GM12878 (cell line): Measurements from ENCODE around the gene PDXDC1. TPM values are rescaled to one million over a fixed set of nuclear protein-coding genes. Genes with fewer than 3 reads are reported as not detected.

Experiments used
- ATAC-seq: fragments of 200-7000 bp; cut with Tn5 transposase; 3 replicates; pipeline ENCODE4 v1.9.1; 2020; ENCODE audit warnings: mild to moderate bottlenecking, moderate library complexity
- BruUV-seq: library from RNA; stranded (reverse); fragments of 400-500 nt; replicated peaks from 2 replicates; lab custom pipeline; 2021; lab: Mats Ljungman, UMichigan
- CTCF ChIA-PET: fragments of 300-600 bp; sonication (Branson Sonifier 250); formaldehyde crosslinking; extraction: SDS; loops from one replicate; lab custom pipeline; 2021; ENCODE audit warnings: inconsistent platforms; lab: Yijun Ruan, JAX
- POLR2A ChIA-PET: fragments of 350-600 bp; formaldehyde crosslinking; extraction: SDS; loops from one replicate; lab custom pipeline; 2021; ENCODE audit warnings: inconsistent platforms; lab: Charles Lee
- RAD21 ChIA-PET: fragments of 300-600 bp; sonication (Branson Sonifier 250); formaldehyde crosslinking; loops from one replicate; lab custom pipeline; 2023; ENCODE audit warnings: antibody characterized with exemption; ENCODE audit not compliant: unreplicated experiment; lab: Charles Lee
- SMC1A ChIA-PET: fragments of 300-600 bp; sonication (Branson Sonifier 250); formaldehyde crosslinking; loops from one replicate; lab custom pipeline; 2023; ENCODE audit not compliant: unreplicated experiment, uncharacterized antibody; lab: Charles Lee
- DNase-seq: peaks from one replicate; pipeline ENCODE4 v3.0.0-alpha.2; 2011; ENCODE audit warnings: low read depth, low spot score
- FAIRE-seq: peaks from 3 replicates; lab custom pipeline; 2011; peaks lifted over from hg19 to GRCh38; lab: Jason Lieb, UNC
- H2AFZ ChIP-seq: 2 replicates; pipeline ENCODE4 v1.6.0; 2011; ENCODE audit warnings: low read depth, low read length, control low read depth; ENCODE audit not compliant: control insufficient read depth
- H3K27ac ChIP-seq: 2 replicates; pipeline ENCODE4 v1.5.1; 2011; ENCODE audit warnings: control low read depth; ENCODE audit not compliant: control insufficient read depth, insufficient read depth
- H3K27me3 ChIP-seq, 2 experiments: replicated peaks in 1 of 2; 2 replicates each; pipeline versions ENCODE4 v1.6.0 to v1.6.1; 2011; ENCODE audit warnings: low read length in 1 of 2; ENCODE audit not compliant: control insufficient read depth in 2 of 2, insufficient read depth in 2 of 2
- H3K36me3 ChIP-seq, 2 experiments: 2 replicates each; pipeline ENCODE4 v1.5.1; 2011; ENCODE audit warnings: low read length in 1 of 2; ENCODE audit not compliant: control insufficient read depth in 2 of 2, insufficient read depth in 2 of 2
- H3K4me1 ChIP-seq: 2 replicates; pipeline ENCODE4 v1.6.1; 2011; ENCODE audit warnings: mild to moderate bottlenecking, low read length, moderate library complexity, mixed read lengths; ENCODE audit not compliant: control insufficient read depth, insufficient read depth
- H3K4me2 ChIP-seq: 2 replicates; pipeline ENCODE4 v1.6.0; 2011; ENCODE audit warnings: control low read depth; ENCODE audit not compliant: control insufficient read depth, insufficient read depth
- H3K4me3 ChIP-seq: fragments of 200-600 bp; sonication (generic); 2 replicates; pipeline ENCODE4 v1.5.1; 2016
- H3K79me2 ChIP-seq: 2 replicates; pipeline ENCODE4 v1.6.0; 2011; ENCODE audit warnings: low read length; ENCODE audit not compliant: control insufficient read depth, insufficient read depth
- H3K9ac ChIP-seq: 2 replicates; pipeline ENCODE4 v1.8.0; 2011; ENCODE audit warnings: low read length, control low read depth, mixed read lengths; ENCODE audit not compliant: control insufficient read depth, insufficient read depth
- H3K9me3 ChIP-seq: replicated peaks from 3 replicates; pipeline ENCODE4 v1.5.1; 2011; ENCODE audit warnings: mild to moderate bottlenecking, low read length; ENCODE audit not compliant: control insufficient read depth, insufficient read depth
- H4K20me1 ChIP-seq: 2 replicates; pipeline ENCODE4 v1.6.0; 2011; ENCODE audit not compliant: control insufficient read depth, insufficient read depth
- BCL3 ChIP-seq: IDR thresholded peaks from 2 replicates; pipeline ENCODE4 v1.6.1; 2011; ENCODE audit warnings: borderline replicate concordance, low read depth, mild to moderate bottlenecking, moderate library complexity, low read length; ENCODE audit not compliant: insufficient read depth, poor library complexity, severe bottlenecking
- BCLAF1 ChIP-seq: fragments of 450-650 bp; IDR thresholded peaks from 2 replicates; pipeline ENCODE4 v1.6.1; 2017; ENCODE audit warnings: antibody characterized with exemption, mild to moderate bottlenecking, moderate library complexity
- CHD2 ChIP-seq: IDR thresholded peaks from 2 replicates; pipeline ENCODE4 v1.6.1; 2011; ENCODE audit warnings: low read depth, low read length, improper control_type of control experiment, borderline replicate concordance
- CREB1 ChIP-seq: IDR thresholded peaks from 2 replicates; pipeline ENCODE4 v1.6.1; 2012; ENCODE audit warnings: low read depth, mild to moderate bottlenecking, inconsistent platforms
- FOXM1 ChIP-seq: IDR thresholded peaks from 2 replicates; pipeline ENCODE4 v1.6.1; 2012; ENCODE audit warnings: low read depth, mild to moderate bottlenecking, inconsistent platforms, low read length, moderate library complexity
- MAX ChIP-seq: IDR thresholded peaks from 2 replicates; pipeline ENCODE4 v1.6.1; 2012; ENCODE audit warnings: low read depth, low read length, improper control_type of control experiment
- NFYB ChIP-seq: IDR thresholded peaks from 2 replicates; pipeline ENCODE4 v1.6.1; 2011; ENCODE audit warnings: low read depth, mild to moderate bottlenecking, low read length, improper control_type of control experiment, moderate library complexity; ENCODE audit not compliant: insufficient read depth
- POLR2A ChIP-seq: IDR thresholded peaks from 2 replicates; pipeline ENCODE4 v1.6.1; 2011; ENCODE audit warnings: low read depth, mild to moderate bottlenecking, low read length
- RCOR1 ChIP-seq: conservative IDR thresholded peaks from 2 replicates; pipeline ENCODE4 v1.6.1; 2012; ENCODE audit warnings: low read depth, low read length, improper control_type of control experiment
- STAT1 ChIP-seq: fragments of 450-650 bp; conservative IDR thresholded peaks from 2 replicates; pipeline ENCODE4 v1.6.1; 2014; ENCODE audit warnings: antibody characterized with exemption, mild to moderate bottlenecking
- USF2 ChIP-seq: IDR thresholded peaks from 2 replicates; pipeline ENCODE4 v1.6.1; 2011; ENCODE audit warnings: low read depth, low read length, improper control_type of control experiment, borderline replicate concordance
- ZNF217 ChIP-seq: fragments of 450-650 bp; IDR thresholded peaks from 2 replicates; pipeline ENCODE4 v1.6.1; 2017; ENCODE audit warnings: antibody characterized with exemption, mild to moderate bottlenecking
- WGBS: methylation state at CpG from one replicate; pipeline ENCODE4 v1.1.6; 2016; ENCODE audit warnings: low lambda C conversion rate; ENCODE audit not compliant: insufficient replicate concordance, insufficient coverage; ENCODE audit errors: missing lambda C conversion rate; 5-methylcytosine and 5-hydroxymethylcytosine counted together
- in situ Hi-C: fragments of 300-500 bp; cut with MboI; formaldehyde crosslinking; loops from 9 replicates; pipeline ENCODE4 v1.14.3; 2018; ENCODE audit warnings: mixed read lengths
- intact Hi-C: fragments of 100-400 bp; cut with micrococcal nuclease; formaldehyde crosslinking; loops from one replicate; pipeline ENCODE4 v1.14.2; 2022; ENCODE audit not compliant: unreplicated experiment
- polyA plus RNA-seq, 11 experiments: library from polyadenylated mRNA; depleted of rRNA in 4 of 11; unstranded in 6 of 11; stranded (reverse) in 5 of 11; fragments of >200 nt; fragmentation: Nextera tagmentation in 4 of 11; fragmentation: Illumina TruSeq in 1 of 11; extraction: Ambion mirVana in 4 of 11; extraction: Trizol in 1 of 11; gene quantifications; 1 replicate in 1 of 11; 2 replicates in 10 of 11; pipeline versions ENCODE4 v1.2.1 to v1.2.3, GENCODE V29; 2011 to 2016; ENCODE audit warnings: inconsistent platforms in 2 of 11, missing spikeins in 2 of 11, low read depth in 1 of 11
- total RNA-seq, 4 experiments: library from RNA; depleted of rRNA in 3 of 4; stranded (reverse); fragments of >200 nt in 3 of 4; fragmentation: Illumina TruSeq in 1 of 4; extraction: Trizol in 1 of 4; gene quantifications; 2 replicates each; pipeline versions ENCODE4 v1.2.1 to v1.2.3, GENCODE V29; 2013 to 2021

PDXDC1 gene
- total and polyA plus RNA-seq, 10 of the 15 experiments (the other 5 are each of a cell fraction or from before 2014, with no cell fraction given) = 6.1 to 78.2 (median 53.8) TPM

- DNase-seq = no peak
- peak overlapping the region; percentile 84 for H2AFZ ChIP-seq
- peak overlapping the region; percentile 87 for H3K9ac ChIP-seq
- H3K36me3 ChIP-seq = peaks cover 3 to 9% of the 10 kb centered on the region in 2 experiments
- 7% methylated on average over 51 of the region's 81 CpGs for WGBS
- RAD21 ChIA-PET = no interaction called here
- in situ Hi-C loops = no loop called here
- H3K4me1 ChIP-seq = no peaks in the 10 kb centered on the region; the same call in 1 of the 2 replicates
- SMC1A ChIA-PET = no interaction called here
- peak; percentile 80 for ATAC-seq
- H3K27me3 ChIP-seq = no peaks in the 10 kb centered on the region
- peak overlapping the region; percentile 82 for H3K27ac ChIP-seq
- H4K20me1 ChIP-seq = no peaks in the 10 kb centered on the region
- peak overlapping the region; percentile 98 for H3K4me3 ChIP-seq
- no peaks in the 10 kb centered on the region for H3K9me3 ChIP-seq
- no peak for FAIRE-seq
- intact Hi-C loops = no loop called here
- BruUV-seq = no TSS peak
- CTCF ChIA-PET = interaction anchor here (0.9 kb wide), 1 partner anchor 93 kb away, joined by 3 read pairs; no protein-coding TSS in a partner anchor
- H3K79me2 ChIP-seq = peaks cover 12% of the 10 kb centered on the region
- POLR2A ChIA-PET = interaction anchor here (0.9 kb wide), 1 partner anchor 30 kb away, joined by 3 read pairs; no protein-coding TSS in a partner anchor
- peak overlapping the region; percentile 82 for H3K4me2 ChIP-seq
- TF ChIP-seq NFYB (no peak), FOXM1 (no peak), STAT1 (no peak), CREB1 (no peak), BCLAF1 (no peak), POLR2A (peak; percentile 71), BCL3 (no peak), MAX (peak; percentile 10; the same call in 1 of the 2 replicates), RCOR1 (no peak), CHD2 (no peak), USF2 (no peak), ZNF217 (peak; percentile 74; the same call in 1 of the 2 replicates)
Measured at GRCh38 chr16:15055141-15056053, 80.6 kb downstream of the PDXDC1 start.
